Muscle of back (tissue), 13 donors: Measurements from ENCODE around the gene ASZ1. TPM values are rescaled to one million over a fixed set of nuclear protein-coding genes. Genes with fewer than 3 reads are reported as not detected.
"Not testable (repeated sequence)": the region's sequence is repeated elsewhere in the genome, so short reads cannot be mapped to it uniquely, and the experiment has no call there.

Source experiments
- DNase-seq, 3 donors: peaks; one replicate each; pipeline versions ENCODE4 v3.0.0 to v3.0.0-alpha.2; 2013
- long read RNA-seq, 9 donors: transcript quantifications; one replicate each; lab custom pipeline, GENCODE V29; 2026
- polyA plus RNA-seq, 10 donors: library from polyadenylated mRNA; unstranded; fragments of 120-200 nt; gene quantifications; one replicate each; pipeline ENCODE4 v1.2.1, GENCODE V29; 2013; ENCODE audit not compliant: insufficient read length in 10 of 10

Gene ASZ1, protein sequence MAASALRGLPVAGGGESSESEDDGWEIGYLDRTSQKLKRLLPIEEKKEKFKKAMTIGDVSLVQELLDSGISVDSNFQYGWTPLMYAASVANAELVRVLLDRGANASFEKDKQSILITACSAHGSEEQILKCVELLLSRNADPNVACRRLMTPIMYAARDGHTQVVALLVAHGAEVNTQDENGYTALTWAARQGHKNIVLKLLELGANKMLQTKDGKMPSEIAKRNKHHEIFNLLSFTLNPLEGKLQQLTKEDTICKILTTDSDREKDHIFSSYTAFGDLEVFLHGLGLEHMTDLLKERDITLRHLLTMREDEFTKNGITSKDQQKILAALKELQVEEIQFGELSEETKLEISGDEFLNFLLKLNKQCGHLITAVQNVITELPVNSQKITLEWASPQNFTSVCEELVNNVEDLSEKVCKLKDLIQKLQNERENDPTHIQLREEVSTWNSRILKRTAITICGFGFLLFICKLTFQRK
- under 1 TPM in 4 of 10 donors, not detected in 6; 0.05 to 0.09 (median 0.08) TPM for polyA plus RNA-seq
- long read RNA-seq, donor 1: 0 reads
- long read RNA-seq, donor 2: 0 reads
- long read RNA-seq, donor 3: 0 reads
- long read RNA-seq, donor 4: 0 reads
- long read RNA-seq, donor 5: 0 reads
- long read RNA-seq, donor 6: 0 reads
- long read RNA-seq, donor 7: 0 reads
- long read RNA-seq, donor 8: 0 reads
- long read RNA-seq, donor 9: 0 reads

DNA sequence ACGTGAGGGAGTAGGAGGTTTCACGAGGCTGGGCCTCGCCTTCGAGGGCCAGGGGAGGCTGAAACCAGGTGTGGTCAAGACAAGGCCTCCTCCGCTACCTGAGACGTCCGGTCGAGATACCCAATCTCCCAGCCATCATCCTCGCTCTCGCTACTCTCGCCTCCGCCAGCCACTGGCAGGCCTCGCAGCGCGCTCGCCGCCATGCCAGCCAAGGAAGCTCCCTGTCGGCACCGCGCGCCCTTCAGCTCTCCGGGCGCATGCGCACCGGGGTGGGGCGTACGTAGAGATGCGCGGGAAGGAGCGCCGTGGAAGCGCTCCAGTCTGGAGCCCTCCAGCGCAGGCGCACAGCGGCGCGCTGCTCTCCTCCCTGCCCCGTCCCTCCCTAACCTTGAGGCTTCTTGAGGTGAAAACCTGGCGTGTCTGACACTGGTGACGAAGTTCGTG is at the start of gene ASZ1:
ASZ1 (minus strand) TSS at position 236 of the 444 bp plus-strand sequence; CDS start at position 203, 33 bp downstream.
- DNase-seq: no peak

DNA sequence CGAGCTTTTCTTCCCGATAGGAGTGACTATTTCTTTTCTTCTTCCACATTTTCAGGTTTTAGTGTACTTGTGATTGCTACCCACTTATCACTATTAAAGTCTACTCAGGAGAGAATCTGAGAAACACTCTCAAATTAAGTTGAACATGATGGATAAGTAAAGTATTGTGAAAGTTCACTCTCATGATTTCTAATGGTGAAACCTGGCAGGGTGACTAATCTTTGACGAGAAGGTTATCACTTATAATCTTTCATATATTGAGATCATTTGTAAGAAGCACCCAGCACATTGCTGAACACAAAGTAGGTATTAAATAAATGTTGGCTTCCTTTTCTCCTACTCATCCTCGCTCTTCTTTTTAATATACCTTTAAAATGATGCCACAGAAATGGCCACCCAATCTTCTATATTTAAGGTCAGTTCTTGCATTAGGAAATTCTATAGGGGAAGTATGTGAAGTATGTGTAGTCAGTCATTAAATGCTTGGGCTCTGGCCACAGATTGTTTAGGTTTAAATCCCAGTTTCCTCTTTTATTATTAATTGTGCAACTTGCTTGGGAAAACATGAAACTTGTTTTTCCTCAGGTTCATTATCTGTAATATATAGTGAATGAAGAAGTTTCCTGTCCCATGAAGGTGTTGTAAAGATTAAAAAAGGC is 49.4 kb upstream of the ASZ1 start:
- no peak for DNase-seq

DNA sequence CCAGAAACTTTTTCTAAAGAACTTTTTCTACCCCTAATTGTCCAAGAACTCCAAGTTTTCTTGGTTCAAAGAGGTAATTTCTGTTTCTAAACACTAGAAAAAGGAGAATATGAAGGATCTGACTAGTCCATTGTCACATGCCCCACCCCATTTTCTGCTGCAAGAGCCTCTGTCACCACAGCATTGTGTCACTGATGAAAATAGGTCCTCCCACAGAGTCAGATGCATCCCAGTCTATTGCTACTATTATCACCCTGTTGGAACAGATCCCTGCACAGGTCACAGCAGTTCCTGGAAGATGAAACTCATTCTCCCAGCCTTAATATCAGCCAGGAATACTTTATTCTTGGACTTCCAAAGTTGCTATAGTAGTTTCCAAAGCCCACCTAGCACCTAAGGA is 45.0 kb upstream of the ASZ1 start:
- DNase-seq: no peak

DNA sequence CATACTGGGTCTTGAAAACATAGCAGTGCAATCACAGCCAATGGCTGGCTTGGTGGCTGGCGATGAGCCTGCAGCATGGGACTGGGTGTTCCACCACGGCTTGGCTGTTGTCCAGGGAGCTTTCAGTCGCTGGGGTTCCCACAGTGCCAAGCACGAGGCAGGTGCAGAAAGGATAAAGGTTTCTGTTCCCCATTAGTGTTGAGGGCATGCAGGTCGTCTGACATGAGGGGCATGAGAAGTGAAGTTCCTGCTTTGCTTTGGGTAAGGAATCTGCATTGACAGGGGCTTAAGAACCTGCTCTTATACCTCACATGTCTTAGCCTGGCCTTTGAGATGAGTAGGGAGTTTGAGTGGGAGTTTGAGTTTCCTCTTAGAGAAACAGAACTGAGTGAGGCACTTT is 43.5 kb upstream of the ASZ1 start:
- no peak for DNase-seq

DNA sequence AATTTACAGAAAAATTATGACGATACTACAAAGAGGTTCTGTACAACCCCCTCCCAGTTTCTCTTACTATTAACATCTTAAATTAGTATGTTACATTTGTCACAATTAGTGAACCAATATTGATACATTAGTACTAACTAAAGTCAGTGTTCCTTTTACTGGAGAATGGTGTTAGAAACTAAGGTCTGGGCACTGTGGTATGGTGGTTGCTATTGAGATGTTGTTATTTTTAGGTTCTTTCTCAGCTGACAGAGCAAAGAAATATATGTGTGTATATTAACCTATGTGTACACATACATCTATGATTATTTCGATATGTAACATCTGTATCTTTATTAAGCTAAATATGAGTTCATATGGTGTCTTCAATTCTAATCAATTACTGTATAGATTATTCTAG is 40.9 kb upstream of the ASZ1 start:
- no peak for DNase-seq

GRCh38 chr7:117460815-117461214 is 33.5 kb upstream of the ASZ1 start:
- not testable (repeated sequence) for DNase-seq

DNA sequence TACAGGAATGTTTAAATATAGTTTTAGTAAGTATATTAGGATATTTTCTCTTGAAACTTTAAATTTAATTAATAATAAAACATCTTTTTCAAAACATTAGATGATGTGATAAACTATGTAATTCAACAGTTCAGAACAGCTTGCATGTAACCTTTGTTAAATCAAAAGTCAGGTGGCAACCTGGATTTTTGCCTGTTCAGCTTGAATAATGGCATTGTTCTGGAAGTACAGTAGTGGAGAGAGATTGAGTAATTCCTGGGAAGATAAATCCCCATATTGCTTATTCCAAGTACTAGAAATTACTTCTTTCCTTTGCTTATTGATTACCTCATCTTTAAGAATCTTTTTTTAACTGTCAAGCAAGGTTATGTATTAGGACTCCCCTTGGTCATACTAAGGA is 32.4 kb upstream of the ASZ1 start:
- no peak for DNase-seq

DNA sequence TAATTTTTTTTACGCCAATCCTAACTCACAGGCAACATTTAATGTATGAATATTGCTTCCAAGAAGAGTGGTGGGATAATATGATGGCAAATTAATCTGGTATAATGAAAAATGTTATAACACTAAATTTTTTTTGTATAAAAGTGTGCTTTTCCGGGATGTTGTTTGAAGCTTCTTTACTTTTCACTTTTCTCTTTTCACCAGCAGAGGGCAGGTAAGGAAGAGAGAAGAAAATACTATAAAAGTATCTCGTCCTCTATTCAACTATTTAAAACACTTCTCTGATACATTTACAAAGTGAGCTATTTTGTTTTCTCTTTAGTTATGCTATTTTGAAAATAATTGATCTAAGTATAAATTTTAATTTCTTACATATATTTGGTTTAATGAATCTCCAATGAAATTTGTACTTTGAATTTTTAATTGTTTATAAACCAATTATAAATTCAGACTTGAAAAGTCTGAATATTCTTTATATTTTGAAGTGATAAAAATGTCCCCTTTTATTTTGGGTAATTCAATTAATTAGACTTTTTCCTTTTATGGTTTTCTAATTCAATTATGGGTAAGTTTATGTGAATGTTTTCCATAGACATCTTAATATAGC is 31.8 kb upstream of the ASZ1 start:
- peak; percentile 7 to 18 (median 9) for DNase-seq

DNA sequence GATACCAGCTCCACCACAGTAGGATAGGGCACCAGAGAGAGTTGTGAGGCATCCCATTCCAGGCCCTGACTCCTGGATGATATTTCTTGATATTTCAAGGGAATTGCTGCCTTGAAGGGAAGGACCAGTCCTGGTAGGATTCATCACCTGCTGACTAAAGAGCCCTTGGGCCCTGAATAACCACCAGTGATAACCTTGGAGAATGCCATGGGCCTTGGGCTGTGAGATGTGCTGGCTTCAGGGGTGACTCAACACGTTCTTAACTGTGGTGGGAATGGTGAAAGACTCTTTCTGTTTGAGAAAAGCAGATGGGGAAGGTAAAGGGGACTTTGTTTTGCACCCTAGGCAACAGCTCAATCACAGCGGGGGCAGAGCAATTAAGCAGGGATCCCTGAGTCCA is 21.4 kb upstream of the ASZ1 start:
- DNase-seq: no peak

- no peak for DNase-seq
Measured at GRCh38 chr7:117446220-117446815, 19.0 kb upstream of the ASZ1 start.

DNA sequence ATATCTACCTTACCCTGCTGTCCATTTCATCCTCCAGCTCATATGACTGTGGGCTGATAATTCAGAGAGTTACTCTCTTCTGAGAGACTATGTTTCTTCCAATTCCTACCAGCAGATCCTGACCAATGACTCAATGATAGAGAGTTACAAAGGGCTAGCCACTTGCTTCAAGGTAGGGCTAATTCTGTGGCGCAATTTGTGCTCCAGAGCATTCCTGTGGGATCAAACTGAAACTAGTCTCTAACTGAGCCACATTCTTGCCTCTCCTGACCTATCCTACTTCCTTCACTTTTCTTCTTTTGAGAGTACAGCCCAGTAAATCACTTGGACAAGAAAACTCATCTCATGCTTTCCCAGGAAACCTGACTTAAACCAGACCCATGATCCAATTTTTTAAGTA is 17.9 kb upstream of the ASZ1 start:
- no peak for DNase-seq

DNA sequence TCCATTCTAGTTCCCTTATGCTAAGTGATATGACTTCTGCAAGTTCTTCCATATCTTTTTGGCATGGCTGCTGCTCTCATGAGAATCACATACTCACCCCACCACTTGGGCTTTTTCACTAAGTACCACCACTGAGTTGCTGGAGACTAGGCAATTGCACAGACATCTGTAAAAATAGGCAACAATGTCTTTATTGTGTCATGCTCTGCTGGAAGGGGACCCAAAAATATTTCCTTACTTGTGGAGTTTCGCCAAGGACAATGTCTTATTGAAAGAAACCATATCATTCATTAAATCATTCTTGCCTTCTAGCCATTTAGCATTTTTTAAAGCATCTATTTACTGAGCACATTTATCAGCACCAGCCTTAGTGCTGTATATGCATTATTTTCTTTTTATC is 17.4 kb upstream of the ASZ1 start:
- no peak for DNase-seq

DNA sequence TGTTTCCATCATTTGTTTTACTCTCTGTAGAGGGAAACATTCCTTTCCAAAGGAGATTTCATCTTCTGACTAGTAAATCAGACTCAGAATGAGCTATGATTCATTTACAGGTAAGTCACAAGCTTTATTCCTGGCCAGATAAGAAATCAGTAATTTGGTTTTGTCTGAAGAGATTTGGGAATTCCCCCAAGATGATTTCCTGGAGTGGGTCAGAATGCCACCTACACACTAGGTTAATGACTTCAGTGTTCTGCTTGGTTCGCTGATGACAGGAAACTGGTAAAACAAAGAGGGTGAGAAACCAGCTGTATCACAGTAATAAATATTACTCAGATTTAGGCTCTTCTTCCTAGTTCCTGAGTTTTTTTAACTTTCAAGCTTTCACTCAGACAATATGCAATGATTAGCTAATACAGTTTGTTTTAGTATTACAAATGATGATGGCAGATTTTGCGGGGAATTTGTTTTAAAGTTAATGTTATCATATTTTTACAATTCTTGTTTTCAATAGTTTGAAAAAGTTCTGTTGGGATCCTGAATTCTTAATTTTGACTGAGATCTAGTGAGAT is 8.3 kb upstream of the ASZ1 start:
- DNase-seq: no peak

GRCh38 chr7:117424090-117424829 is 3.0 kb downstream of the ASZ1 start:
- no peak for DNase-seq

- not testable (repeated sequence) for DNase-seq
Measured at GRCh38 chr7:117414591-117414990, 12.7 kb downstream of the ASZ1 start.

DNA sequence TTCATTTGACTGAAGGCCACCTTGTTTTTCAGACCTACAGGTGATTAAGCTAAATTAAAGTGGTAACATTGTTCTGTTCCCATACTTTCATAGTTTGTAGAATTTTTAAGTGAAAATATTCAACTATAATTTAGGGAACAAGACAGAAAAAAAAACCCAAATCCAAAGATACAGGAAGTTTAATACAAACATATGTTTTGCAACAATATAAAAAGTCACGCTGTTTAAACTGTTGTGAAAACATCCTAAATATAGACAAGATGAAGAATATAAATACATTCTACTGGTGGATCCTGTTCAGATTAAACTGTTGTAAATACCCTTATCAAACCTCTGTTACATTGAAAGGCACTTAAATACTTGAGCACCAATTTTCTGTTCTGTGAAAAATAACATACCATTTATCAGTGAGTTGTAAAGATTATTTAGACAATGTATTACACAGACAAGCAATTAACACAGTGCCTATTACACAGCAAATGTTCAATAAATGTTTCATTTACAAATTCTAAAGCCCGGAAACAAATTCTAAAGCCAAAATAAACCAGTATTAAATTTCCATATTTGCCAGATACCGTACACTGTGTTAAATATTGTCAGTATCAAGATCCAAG is 14.2 kb downstream of the ASZ1 start:
- DNase-seq: no peak

GRCh38 chr7:117412390-117412789 is 14.9 kb downstream of the ASZ1 start:
- DNase-seq: no peak

DNA sequence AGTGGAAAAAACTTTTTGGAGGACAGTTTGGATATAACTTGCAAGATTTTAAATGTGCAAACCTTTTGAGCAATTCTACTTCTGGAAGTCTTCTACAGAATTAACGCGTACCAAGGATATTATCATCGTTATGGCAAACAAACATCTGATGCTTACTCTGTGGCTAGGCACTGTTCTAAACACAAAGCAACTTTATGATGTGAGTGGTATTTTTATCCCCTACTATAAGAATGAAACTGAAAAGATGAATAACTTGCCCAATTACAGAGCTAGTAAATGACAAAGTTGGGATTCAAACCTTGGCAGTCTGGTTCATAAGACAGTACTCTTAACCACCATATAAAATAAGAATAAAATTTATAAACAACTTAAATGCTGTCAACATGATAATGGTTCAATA is 15.8 kb downstream of the ASZ1 start:
- DNase-seq: no peak

DNA sequence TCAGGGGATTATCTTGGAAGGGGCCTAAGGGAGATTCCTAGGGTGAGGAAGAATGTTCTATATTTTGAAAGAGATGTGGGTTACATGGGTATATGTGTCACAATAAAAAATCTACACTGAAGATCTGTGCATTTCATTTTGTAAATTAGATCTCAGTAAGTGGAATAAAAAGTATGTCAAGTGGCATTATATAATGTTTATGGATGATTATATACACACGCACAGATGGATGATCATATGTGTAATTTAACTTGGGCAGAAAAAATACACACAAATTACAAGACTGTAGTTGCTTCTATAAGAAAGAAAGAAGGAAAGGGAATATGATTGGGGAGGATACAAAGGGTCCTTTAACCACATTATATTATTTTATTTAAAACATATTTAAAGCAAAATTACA is 18.5 kb downstream of the ASZ1 start:
- DNase-seq: no peak

DNA sequence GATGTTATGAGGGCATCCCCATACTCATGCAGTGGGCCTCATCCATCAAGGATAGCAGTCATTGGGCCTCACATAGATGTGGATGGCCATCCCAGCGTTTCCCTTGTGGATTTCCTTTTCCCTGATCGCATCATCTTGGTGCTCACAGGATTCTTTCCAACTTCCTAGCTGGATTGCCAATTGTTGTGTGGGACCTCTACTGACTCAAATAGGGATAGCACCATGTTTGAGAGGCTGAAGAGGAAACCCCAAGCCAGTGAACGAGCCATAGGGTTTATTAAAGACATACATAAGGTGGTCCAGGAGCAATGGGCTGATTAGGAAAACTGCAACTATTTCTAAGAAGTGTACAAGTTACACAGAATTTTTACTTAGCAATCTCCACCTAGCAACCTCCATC is 21.8 kb downstream of the ASZ1 start:
- DNase-seq: no peak
